GM19043 (cell line): Measurements from ENCODE around the gene SCN8A.

Experiments used
- ATAC-seq: cut with Tn5 transposase; IDR thresholded peaks from one replicate; pipeline ENCODE4 v1.9.1; 2021; ENCODE audit warnings: low read depth; ENCODE audit not compliant: unreplicated experiment

The SCN8A gene

GRCh38 chr12:51700887-51701286 lies 109.9 kb downstream of the SCN8A start:
- ATAC-seq, result no peak

- ATAC-seq, result no peak
These were observed 111.6 kb downstream of the SCN8A start for GRCh38 chr12:51702587-51702986.

- ATAC-seq, result no peak
These were observed 114.4 kb downstream of the SCN8A start for GRCh38 chr12:51705450-51705849.

- ATAC-seq, result no peak
These were observed 115.2 kb downstream of the SCN8A start for GRCh38 chr12:51706206-51706605.

GRCh38 chr12:51714666-51715065 lies 123.6 kb downstream of the SCN8A start:
- ATAC-seq, result no peak

GRCh38 chr12:51717326-51717925 lies 126.4 kb downstream of the SCN8A start:
- ATAC-seq, result no peak

GRCh38 chr12:51721282-51721940 lies 130.4 kb downstream of the SCN8A start:
- ATAC-seq, result no peak

- no peak for ATAC-seq
These were observed 131.4 kb downstream of the SCN8A start for GRCh38 chr12:51722431-51722830.

- ATAC-seq, result no peak
These were observed 135.1 kb downstream of the SCN8A start for GRCh38 chr12:51726161-51726560.

GRCh38 chr12:51726931-51727330 lies 135.9 kb downstream of the SCN8A start:
- no peak for ATAC-seq

GRCh38 chr12:51729331-51729730 lies 138.3 kb downstream of the SCN8A start:
- no peak for ATAC-seq

GRCh38 chr12:51730745-51731144 lies 139.7 kb downstream of the SCN8A start:
- ATAC-seq, result no peak

- no peak for ATAC-seq
These were observed 149.5 kb downstream of the SCN8A start for GRCh38 chr12:51740536-51740935.

- no peak for ATAC-seq
These were observed 153.2 kb downstream of the SCN8A start for GRCh38 chr12:51744235-51744634.

GRCh38 chr12:51744957-51745356 lies 153.9 kb downstream of the SCN8A start:
- no peak for ATAC-seq

GRCh38 chr12:51746416-51746815 lies 155.4 kb downstream of the SCN8A start:
- no peak for ATAC-seq

- no peak for ATAC-seq
These were observed 157.2 kb downstream of the SCN8A start for GRCh38 chr12:51748235-51748634.

GRCh38 chr12:51749206-51749985 lies 158.4 kb downstream of the SCN8A start:
- no peak for ATAC-seq

- no peak for ATAC-seq
These were observed 158.9 kb downstream of the SCN8A start for GRCh38 chr12:51749986-51750317.

GRCh38 chr12:51751661-51752060 lies 160.6 kb downstream of the SCN8A start:
- ATAC-seq, result no peak

- no peak for ATAC-seq
These were observed 161.3 kb downstream of the SCN8A start for GRCh38 chr12:51752234-51752889.
